Cortex of kidney (tissue), 1 donor: Measurements from ENCODE around the gene ARID4A.
"Not testable (repeated sequence)": the region's sequence is repeated elsewhere in the genome, so short reads cannot be mapped to it uniquely, and the experiment has no call there.

Experiments used
- DNase-seq: peaks from one replicate; lab custom pipeline; 2025; lab: John Stamatoyannopoulos, UW

Gene ARID4A

GRCh38 chr14:58356268-58356667, 57.9 kb downstream of the ARID4A start:
- DNase-seq: no peak

- not testable (repeated sequence) for DNase-seq
Observed at GRCh38 chr14:58362272-58362671, 63.9 kb downstream of the ARID4A start.

DNA sequence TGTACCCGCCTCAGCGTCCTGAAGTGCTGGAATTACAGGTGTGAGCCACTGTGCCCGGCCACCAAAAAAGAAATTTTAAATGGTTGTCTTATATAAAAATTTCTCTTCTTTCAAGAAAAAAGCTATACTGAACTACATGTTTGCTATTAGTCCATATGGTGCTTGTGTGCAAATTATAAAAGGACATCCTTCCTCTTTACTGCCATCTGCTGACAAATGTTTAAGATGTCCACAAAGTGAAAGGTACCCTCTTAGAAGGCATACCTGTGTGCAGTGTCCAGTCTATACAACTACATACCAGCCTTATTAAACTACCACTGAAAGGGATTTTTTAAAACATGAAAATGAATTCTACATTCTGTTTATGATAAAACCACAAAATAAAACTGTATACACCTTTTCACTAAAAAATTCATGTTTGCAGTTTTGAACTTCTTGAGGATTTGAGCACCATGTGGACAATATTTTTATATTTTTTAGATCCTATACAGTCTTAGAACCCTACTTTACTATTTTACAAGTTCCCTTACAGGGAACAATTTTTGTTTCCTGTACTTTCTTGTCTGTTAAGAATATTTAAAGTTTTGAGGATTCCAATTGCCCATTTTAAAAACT, 64.5 kb downstream of the ARID4A start:
- no peak for DNase-seq

DNA sequence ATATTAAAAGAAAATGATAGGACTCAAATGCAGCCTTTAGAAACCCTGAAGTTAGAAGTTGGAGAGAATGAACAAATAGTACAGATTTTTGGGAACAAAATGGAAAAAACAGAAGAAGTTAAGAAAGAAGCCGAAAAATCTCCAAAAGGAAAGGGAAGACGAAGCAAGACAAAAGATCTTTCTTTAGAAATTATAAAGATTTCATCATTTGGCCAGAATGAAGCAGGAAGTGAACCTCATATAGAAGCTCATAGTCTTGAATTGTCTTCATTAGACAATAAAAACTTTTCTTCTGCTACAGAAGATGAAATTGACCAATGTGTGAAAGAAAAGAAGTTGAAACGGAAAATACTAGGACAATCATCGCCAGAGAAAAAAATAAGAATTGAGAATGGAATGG, 66.0 kb downstream of the ARID4A start:
- no peak for DNase-seq

- DNase-seq: no peak
Observed at GRCh38 chr14:58367296-58367695, 68.9 kb downstream of the ARID4A start.

DNA sequence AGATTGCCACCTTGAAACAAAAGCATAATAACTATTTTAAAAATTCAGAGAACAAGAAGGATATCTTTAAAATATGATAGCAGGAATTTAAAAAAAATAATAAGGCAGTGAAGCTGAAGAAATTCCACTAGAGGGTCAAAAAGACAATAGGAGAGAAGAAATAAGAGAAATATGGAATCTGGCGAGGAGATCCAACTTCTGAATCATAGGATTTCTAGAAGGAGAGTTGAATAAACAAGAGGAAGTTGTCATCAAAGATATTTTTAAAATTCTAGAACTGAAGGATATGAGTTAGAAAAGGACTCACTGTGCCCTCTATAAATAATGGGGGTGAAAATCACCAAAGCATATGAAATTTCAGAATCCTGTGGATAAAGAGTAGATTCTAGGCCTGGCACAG, 70.6 kb downstream of the ARID4A start:
- no peak for DNase-seq

GRCh38 chr14:58376791-58377190, 78.4 kb downstream of the ARID4A start:
- no peak for DNase-seq

DNA sequence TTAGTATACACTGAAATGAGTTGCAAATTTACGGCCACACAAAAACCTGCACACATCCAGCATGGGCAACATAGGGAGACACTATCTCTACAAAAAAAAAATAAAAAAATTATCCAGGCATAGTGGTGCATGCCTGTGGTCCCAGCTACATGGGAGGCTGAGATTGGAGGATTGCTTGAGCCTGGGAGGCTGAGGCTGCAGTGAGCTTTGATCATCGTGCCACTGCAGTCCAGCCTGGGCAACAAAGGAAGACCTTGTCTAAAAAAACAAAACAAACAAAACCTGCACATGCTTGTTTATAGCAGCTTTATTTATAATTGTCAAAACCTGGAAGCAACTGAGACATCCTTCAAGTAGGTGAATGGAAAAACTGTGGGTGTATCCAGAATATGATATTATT, 92.5 kb downstream of the ARID4A start:
- DNase-seq: no peak

DNA sequence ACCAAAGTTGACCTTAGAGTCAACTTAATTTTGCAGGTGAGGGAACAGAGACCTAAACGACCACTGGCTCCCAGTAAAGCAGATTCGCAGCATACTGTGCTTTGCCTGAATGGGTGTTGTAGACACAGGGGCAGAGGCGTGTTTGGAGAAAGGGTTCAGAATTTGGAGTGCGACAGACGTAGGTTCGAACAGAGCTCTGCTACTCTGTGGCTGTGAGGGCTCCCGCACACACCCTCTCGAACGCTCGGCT, 97.1 kb downstream of the ARID4A start:
- no peak for DNase-seq

DNA sequence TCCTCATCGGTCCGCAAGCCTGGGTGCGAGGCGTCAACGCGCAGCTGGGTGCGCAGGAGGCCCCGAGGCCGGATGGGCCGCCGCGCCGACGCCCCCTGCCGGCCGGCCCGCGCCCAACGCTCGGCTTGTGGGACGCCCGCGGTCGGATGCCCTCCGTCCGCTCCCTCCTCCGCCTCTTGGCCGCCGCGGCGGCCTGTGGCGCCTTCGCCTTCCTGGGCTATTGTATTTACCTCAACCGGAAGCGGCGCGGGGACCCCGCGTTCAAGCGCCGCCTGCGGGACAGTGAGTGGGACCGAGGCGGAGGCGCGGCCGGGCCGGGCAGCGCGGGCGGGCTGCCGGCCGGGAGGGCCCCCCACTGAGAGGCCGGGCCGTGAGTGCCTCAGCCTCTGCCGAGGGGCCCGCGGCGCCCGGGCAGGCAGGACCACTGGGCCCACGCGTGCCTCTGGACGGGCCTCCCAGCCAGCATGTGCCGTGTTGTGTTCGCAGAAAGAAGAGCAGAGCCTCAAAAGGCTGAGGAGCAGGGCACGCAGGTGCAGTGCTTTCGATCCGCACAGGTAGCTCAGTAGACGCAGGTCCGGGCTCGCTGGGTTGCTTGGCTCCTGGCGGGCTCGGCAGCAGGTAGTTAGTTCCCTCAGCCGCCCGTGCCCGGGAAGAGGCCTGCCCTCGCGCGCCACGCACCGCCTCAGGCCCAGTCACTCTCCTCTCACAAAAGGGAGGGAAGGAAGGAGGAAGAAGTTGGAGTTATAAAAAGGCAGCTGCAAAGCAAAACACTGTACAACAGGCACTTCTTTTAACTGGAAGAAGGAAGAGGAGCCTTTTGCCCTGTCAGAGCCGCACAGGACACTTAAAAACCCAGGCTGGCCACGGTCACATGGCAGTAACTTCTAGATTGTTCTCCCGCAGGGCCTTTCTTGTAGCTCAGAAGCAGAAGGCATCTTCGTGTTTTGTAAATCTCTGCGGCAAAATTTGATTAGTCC, 97.7 kb downstream of the ARID4A start, which contains the start of gene TOMM20L:
Gene TOMM20L (plus strand): TSS at position 119 of the 977 bp plus-strand sequence. CDS start 28 bp downstream, at position 147.
- no peak for DNase-seq

GRCh38 chr14:58397156-58397555, 98.8 kb downstream of the ARID4A start:
- DNase-seq: no peak

DNA sequence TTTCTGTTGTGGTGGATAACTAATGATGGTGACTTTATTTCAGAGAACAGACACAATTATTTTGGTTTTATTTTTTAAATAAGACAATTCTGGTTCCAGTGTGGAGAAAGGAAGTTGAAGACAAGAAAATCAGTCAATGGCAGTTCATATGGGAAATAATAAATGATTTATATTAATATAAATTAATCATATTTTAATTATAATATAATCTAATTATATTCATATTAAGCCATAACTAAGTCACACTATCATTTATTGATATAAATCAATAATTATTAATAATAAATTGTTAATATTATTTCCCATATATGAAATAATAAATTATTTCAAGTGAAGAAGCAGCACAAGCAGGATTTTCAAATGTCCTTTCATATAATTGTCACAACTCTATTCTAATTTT, 100.1 kb downstream of the ARID4A start:
- DNase-seq: no peak

DNA sequence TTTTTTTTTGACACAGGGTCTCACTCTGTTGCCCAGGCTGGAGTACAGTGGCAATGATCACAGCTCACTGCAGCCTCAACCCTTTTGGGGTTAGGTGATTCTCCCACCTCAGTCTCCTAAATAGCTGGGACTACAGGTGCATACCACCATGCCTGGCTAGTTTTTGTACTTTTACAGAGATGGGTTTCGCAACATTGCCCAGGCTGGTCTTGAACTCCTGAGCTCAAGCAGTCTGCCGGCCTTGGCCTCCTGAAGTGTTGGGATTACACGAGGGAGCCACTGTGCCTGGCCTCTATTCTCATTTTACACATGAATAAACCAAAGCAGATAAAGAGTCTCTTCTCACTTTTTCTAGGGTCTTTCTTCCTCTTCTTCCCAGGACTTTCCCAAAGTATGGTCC, 100.5 kb downstream of the ARID4A start:
- DNase-seq: no peak

- DNase-seq: no peak
Observed at GRCh38 chr14:58401587-58401986, 103.2 kb downstream of the ARID4A start.

DNA sequence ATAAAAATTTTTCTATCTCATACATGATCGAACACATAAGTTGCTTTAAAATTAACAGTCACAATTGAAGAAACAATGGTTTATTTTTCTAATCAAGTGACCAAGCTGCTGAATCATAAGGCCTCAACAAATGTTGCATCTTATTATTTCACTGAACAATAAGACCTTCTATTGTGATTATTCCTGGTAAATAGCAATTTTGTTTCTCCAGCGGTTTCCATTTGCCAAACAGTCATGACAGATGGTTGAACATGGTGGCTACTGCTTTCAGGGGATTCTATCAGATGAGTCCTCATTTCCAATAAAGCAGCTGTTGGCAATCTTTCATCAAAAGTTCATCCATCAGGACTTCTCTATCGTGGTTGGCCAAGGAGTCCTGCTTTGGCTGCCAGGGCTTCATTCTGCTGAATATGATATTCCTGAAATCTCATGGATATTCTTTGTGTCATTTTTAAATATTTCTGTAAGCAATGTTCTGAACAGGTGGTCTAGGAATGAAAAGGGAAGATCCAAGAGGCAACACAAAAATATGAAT, 110.4 kb downstream of the ARID4A start:
- no peak for DNase-seq

DNA sequence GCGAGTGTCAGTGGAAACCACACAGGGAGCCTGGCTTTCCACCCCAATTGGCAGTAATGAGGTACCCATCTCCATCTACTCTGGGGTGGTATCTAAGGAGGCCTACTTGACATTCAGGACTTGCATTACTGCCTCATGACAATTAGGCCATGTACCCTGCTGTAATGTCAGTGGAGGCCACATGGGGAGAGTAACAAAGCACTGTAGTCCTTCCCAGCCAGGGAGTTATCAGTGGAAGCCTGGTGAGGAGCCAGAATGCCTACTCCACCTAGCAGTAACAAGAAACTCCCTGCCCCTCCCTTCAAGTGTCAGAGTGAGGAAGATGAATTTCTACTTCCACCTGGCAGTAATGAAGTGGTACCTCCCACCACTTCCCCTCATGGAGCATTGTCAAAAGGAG, 116.5 kb downstream of the ARID4A start:
- no peak for DNase-seq

DNA sequence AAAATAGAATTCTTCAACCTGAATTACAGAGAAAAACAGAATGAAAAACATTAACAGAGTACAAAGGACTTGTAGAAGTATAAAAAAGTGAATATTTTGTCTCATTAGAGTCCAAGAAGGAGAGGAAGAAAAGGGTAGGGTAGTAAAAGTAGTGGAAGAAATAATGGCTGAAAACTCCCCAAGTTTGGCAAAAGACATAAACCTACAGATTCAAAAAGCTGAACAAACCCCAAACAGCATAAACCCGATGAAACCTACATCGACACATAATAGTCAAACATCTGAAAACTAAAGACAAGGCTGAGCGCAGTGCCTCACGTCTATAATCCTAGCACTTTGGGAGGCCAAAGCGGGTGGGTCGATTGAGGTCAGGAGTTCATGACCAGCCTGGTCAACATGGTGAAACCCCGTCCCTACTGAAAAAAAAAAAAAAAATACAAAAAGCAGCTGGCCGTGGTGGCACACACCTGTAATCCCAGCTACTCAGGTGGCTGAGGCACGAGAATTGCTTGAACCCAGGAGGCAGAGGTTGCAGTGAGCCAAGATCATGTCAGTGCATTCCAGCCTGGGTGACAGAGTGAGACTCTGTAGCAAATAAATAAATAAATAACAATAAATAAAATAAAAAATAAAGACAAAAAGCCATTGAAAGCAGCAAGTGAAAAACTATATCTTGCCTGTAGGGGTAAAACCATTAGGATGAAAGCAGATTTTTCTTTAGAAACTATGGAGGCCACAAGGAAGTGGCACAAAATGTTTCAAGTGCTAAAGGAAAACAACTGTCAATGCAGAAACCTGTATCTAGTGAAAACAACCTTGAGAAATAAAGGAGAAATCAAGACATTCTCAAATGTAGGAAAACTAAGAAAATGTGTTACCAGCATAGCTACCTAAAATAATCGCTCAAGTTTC, 117.5 kb downstream of the ARID4A start:
- DNase-seq: no peak

DNA sequence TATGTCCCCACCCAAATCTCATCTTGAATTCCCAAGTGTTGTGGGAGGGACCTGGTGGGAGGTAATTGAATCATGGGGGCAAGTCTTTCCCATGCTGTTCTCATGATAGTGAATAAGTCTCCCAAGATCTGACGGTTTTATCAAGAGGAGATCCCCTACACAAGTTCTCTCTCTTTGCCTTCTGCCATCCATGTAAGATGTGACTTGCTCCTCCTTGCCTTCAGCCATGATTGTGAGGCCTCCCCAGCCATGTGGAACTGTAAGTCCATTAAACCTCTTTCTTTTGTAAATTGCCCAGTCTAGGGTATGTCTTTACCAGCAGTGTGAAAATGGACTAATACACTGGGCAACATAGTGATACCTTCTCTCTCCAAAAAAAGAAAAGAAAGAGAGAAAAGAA, 118.6 kb downstream of the ARID4A start:
- not testable (repeated sequence) for DNase-seq
